Measurements from ENCODE around the gene MTIF3.

- TF ChIP-seq CTCF (IDR thresholded peaks at IDR 0.05) (no peak), POLR2AphosphoS5 (IDR thresholded peaks at IDR 0.05; ENCODE audit: low read depth, low read length) (no peak)
These were observed 27.0 kb downstream of the MTIF3 start for GRCh38 chr13:27423333-27423732.

Data from Panc1 (cell line).